ENCODE data around the gene TMEM150B.

DNA sequence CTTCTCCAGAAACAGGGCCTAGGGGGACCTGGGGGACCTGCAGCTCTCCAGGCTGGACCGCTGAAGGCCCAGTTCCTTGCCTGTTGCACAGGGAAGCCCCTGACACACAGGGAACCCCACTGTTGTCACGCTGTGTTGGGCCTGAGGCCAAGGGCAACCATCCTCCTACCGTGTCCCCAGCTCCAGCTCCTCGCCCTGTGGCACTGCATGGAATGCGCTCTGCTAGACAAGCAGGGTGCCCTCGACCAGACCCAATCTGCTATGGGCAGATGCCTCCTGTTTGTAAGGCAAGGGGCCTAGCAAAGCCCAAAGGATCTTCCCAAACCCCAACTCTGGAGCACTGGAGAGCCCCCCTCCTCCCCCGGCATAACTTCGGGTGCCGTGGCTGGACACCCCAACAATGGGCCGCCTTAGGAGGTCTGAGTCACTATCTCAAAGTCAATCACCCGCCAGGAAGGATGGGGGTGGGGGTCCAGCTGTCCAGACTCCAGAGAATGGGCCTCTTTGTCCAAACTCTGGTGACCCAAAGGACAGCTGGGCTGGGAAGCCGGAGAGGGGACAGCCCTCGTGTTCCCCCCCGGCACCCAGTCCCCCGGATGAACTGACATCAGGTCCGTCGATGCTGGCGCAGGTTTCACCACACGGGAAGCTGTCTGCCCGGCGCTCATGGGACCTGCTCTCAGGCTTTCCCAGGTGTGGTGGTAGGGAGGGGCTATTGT lies 37.6 kb downstream of the TMEM150B start:
- TF ChIP-seq, protein P1, sequence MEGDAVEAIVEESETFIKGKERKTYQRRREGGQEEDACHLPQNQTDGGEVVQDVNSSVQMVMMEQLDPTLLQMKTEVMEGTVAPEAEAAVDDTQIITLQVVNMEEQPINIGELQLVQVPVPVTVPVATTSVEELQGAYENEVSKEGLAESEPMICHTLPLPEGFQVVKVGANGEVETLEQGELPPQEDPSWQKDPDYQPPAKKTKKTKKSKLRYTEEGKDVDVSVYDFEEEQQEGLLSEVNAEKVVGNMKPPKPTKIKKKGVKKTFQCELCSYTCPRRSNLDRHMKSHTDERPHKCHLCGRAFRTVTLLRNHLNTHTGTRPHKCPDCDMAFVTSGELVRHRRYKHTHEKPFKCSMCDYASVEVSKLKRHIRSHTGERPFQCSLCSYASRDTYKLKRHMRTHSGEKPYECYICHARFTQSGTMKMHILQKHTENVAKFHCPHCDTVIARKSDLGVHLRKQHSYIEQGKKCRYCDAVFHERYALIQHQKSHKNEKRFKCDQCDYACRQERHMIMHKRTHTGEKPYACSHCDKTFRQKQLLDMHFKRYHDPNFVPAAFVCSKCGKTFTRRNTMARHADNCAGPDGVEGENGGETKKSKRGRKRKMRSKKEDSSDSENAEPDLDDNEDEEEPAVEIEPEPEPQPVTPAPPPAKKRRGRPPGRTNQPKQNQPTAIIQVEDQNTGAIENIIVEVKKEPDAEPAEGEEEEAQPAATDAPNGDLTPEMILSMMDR (IDR thresholded peaks at IDR 0.05), result no peak
- no peak for TF ChIP-seq EZH2 (IDR thresholded peaks at IDR 0.05; ENCODE audit: borderline replicate concordance, insufficient read depth, low read depth, low read length, poor library complexity, severe bottlenecking)
